Anterior cingulate cortex (tissue), 58 donors: ENCODE results near the gene AGAP1.

Source experiments
- DNase-seq, 58 donors: peaks; one replicate each; lab custom pipeline; 2025; lab: John Stamatoyannopoulos, UW

The AGAP1 gene

GRCh38 chr2:235562065-235562747 lies 68.4 kb downstream of the AGAP1 start:
- DNase-seq, result no peak

- DNase-seq, result no peak
These were observed 69.4 kb downstream of the AGAP1 start for GRCh38 chr2:235563056-235563910.

- DNase-seq, result no peak
These were observed 70.2 kb downstream of the AGAP1 start for GRCh38 chr2:235564066-235564465.

GRCh38 chr2:235564884-235565530 lies 71.2 kb downstream of the AGAP1 start:
- no peak for DNase-seq

GRCh38 chr2:235566415-235566814 lies 72.6 kb downstream of the AGAP1 start:
- DNase-seq, result no peak

- no peak for DNase-seq
These were observed 73.2 kb downstream of the AGAP1 start for GRCh38 chr2:235566931-235567495.

- no peak for DNase-seq
These were observed 74.0 kb downstream of the AGAP1 start for GRCh38 chr2:235567842-235568241.

- no peak for DNase-seq
These were observed 74.6 kb downstream of the AGAP1 start for GRCh38 chr2:235568431-235568830.

GRCh38 chr2:235569837-235570236 lies 76.0 kb downstream of the AGAP1 start:
- no peak for DNase-seq

- DNase-seq, result no peak
These were observed 76.4 kb downstream of the AGAP1 start for GRCh38 chr2:235570256-235570655.

GRCh38 chr2:235570966-235571692 lies 77.3 kb downstream of the AGAP1 start:
- no peak for DNase-seq

- DNase-seq, result no peak
These were observed 78.7 kb downstream of the AGAP1 start for GRCh38 chr2:235572592-235572991.

- DNase-seq, result peak in 2 of 58 donors; percentile 10 to 57
These were observed 79.7 kb downstream of the AGAP1 start for GRCh38 chr2:235573331-235574221.

GRCh38 chr2:235575431-235575830 lies 81.6 kb downstream of the AGAP1 start:
- no peak for DNase-seq

- peak in 5 of 58 donors; percentile 11 to 40 (median 34) for DNase-seq
These were observed 82.1 kb downstream of the AGAP1 start for GRCh38 chr2:235575904-235576303.

- DNase-seq, result peak in 1 of 58 donors; percentile 24
These were observed 82.6 kb downstream of the AGAP1 start for GRCh38 chr2:235576337-235576910.

GRCh38 chr2:235577404-235578330 lies 83.8 kb downstream of the AGAP1 start:
- peak in 52 of 58 donors; percentile 7 to 87 (median 67) for DNase-seq

- no peak for DNase-seq
These were observed 85.3 kb downstream of the AGAP1 start for GRCh38 chr2:235579128-235579527.
